ENCODE results near the gene TRAPPC5. TPM values are rescaled to one million over a fixed set of nuclear protein-coding genes. Genes with fewer than 3 reads are reported as not detected.
A peak's percentile ranks its signal among the peaks of the same experiment; 100 is the strongest.

The TRAPPC5 gene
- polyA plus RNA-seq, 10 donors = 26.0 to 45.4 (median 32.8) TPM

- DNase-seq = peak in 2 of 3 donors; percentile 40 to 67
These were observed 6.3 kb upstream of the TRAPPC5 start for GRCh38 chr19:7674010-7675005.

GRCh38 chr19:7676376-7676775 is 4.3 kb upstream of the TRAPPC5 start:
- no peak for DNase-seq

GRCh38 chr19:7676854-7677253 is 3.8 kb upstream of the TRAPPC5 start, which contains the start of gene MCEMP1:
Gene MCEMP1 (plus strand): TSS chr19:7677090. CDS start chr19:7677121, 31 bp downstream.
- DNase-seq = no peak

- DNase-seq = no peak
These were observed 2.8 kb upstream of the TRAPPC5 start for GRCh38 chr19:7677669-7678311.

GRCh38 chr19:7678971-7679751 is 1.5 kb upstream of the TRAPPC5 start:
- no peak for DNase-seq

GRCh38 chr19:7679771-7680605 is 645 bp upstream of the TRAPPC5 start:
- no peak for DNase-seq

- peak; percentile 65 to 88 (median 77) for DNase-seq
These were observed 924 bp downstream of the TRAPPC5 start for GRCh38 chr19:7681340-7682174.

GRCh38 chr19:7682175-7682855 is 1.7 kb downstream of the TRAPPC5 start:
- peak in 1 of 3 donors; percentile 16 for DNase-seq

GRCh38 chr19:7685546-7686445 is 5.2 kb downstream of the TRAPPC5 start:
- DNase-seq = no peak

GRCh38 chr19:7687177-7687576 is 6.5 kb downstream of the TRAPPC5 start:
- no peak for DNase-seq

DNA sequence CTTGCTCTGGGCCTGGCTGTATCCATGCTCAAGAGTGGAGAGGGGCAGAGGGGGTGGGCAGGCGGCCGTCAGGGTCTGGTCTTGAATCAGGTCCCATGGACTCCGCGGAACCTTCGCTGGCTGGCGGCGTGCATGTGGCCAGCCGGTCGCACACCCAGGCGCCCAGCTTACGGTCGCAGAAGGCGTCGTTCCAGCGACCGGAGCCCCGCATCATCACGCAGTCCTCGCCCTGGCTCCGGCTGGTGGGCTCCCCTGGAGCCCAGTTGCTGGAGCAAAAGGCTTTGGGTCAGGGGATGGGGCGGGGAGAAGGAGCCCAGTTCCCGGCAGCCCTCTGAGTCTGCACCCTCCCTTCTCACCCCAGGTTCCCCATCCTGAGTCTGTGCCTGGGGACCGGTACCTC is 8.5 kb downstream of the TRAPPC5 start:
- no peak for DNase-seq

DNA sequence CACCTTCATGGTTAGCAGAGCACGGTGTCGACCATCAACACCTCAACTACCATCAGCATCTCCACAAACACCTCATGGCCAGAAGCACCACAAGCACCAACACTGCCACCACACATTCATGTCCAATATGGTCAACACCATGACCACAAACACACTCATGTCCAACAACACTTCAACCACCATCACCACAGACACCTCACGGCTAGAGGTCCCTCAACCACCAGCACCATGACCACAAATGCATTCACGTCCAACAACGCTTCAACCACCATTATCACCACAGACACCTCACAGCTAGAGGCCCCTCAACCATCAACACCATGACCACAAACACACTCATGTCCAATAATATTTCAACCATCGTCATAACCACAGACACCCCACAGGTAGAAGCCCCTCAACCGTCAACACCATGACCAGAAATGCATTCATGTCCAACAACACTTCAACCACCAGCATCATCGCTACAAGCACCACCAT is 10.2 kb downstream of the TRAPPC5 start:
- DNase-seq = no peak

DNA sequence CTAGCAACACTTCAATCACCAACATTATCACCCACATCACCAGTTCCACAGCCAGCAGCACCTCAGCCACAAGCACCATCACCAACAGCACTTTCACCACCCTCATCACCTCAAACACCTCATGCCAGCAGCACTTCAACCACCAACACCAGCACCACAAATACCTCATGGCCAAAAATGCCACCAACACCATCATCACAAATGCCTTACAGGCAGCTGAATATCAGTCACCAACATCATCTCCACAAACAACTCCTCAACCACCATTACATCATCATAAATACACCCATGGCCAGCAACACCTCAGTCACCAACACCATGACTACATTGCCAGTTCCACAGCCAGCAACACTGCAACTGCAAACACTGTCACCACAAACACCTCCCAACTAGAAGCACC is 10.9 kb downstream of the TRAPPC5 start:
- no peak for DNase-seq

DNA sequence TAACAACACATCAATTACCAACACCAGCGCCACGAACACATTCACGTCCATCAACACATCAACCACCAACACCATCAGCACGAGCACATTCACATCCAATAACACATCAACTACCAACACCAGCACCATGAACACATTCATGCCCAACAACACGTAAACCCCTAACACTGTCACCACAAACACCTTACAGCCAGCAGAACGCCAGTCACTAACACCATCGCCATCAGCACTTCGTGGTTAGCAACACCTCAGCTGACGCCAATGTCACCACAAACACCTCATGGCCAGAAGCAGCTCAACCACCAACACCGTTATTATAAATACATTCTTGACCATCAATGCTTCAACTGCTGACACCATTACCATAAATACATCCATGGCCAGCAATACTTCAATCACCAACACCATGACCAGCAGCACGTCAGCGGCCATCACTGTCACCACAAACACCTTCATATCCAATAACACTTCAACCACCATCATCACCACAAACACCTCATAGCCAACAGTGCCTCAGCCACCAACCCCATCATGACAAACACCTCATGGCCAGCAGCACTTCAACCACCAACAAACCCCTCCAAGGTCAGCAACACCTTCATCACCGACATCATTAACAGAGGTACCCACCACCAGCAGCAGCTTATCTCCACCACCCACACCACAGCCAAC is 11.9 kb downstream of the TRAPPC5 start:
- no peak for DNase-seq

- DNase-seq = no peak
These were observed 13.9 kb downstream of the TRAPPC5 start for GRCh38 chr19:7694499-7694898.

DNA sequence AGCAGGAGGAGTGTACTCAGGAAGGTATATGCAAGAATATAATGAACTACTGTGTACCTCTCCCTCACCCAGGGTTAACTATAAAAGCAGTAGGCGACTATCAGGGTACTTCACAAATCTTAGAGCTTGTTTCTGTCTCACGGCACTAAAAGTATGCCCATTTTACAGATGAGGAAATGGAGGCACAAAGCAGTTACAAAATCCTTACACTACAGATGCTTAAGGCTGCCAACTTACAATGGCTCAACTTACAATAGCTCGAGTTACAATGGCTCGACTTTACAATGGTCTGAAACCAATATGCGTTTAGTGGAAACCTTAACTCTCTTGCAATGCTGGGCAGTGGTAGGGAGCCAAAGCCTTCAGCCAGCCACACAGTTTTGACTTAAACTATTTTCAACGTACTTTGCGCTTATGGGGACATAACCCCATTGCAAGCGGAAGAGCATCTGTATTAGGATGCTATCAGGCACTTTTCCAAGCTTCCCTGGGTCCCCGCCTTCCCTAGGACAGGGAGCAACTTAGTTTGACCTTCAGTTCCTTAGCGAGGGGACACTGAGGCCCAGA is 17.2 kb downstream of the TRAPPC5 start:
- no peak for DNase-seq

- DNase-seq = no peak
These were observed 17.9 kb downstream of the TRAPPC5 start for GRCh38 chr19:7698583-7698982.

Measured in muscle of back (tissue), 11 donors.